Peyer's patch (tissue), 4 donors: ENCODE results near the gene PRAMEF20.

Experiments
- CTCF ChIP-seq, 6 experiments: fragments of 450-650 bp in 4 of 6; fragments of 200-600 bp in 2 of 6; sonication (generic) in 1 of 6; IDR thresholded peaks; one replicate each; pipeline ENCODE4 v1.5.1; 2017 to 2019; ENCODE audit warnings: antibody characterized with exemption in 6 of 6, mild to moderate bottlenecking in 3 of 6, moderate library complexity in 1 of 6
- POLR2A ChIP-seq, 2 donors: fragments of 450-650 bp; IDR thresholded peaks; one replicate each; pipeline ENCODE4 v1.5.1; 2017; ENCODE audit warnings: antibody characterized with exemption in 2 of 2, mild to moderate bottlenecking in 2 of 2, moderate library complexity in 2 of 2

GRCh38 chr1:13469343-13469742 is 59.1 kb downstream of the PRAMEF20 start:
- no peak for TF ChIP-seq POLR2A (IDR thresholded peaks at IDR 0.05)
- TF ChIP-seq CTCF (IDR thresholded peaks at IDR 0.05): peak in 1 of 6 experiments; percentile 13
